ENCODE results near the gene SYTL4.
A peak's percentile ranks its signal among the peaks of the same experiment; 100 is the strongest.

Gene SYTL4

DNA sequence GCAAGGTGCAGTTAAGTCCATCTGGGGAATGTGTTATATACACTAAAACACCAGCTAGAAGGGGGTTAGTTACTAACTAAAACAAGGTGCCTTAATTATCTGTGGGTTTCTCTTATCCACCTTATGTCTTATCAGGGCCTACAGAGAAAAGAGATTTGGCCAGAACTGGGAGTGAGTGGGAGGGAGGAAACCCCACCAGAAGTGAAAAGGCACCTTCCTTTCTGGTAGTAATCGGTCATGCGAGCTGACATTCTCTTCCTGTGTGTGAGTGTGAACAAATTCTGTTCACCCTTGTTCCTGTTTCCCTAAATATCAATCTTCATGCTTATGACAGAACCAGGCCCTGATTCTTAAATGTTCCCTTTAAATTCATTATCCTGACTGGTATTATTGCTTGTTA is 44.4 kb downstream of the SYTL4 start:
- DNase-seq: no peak

DNA sequence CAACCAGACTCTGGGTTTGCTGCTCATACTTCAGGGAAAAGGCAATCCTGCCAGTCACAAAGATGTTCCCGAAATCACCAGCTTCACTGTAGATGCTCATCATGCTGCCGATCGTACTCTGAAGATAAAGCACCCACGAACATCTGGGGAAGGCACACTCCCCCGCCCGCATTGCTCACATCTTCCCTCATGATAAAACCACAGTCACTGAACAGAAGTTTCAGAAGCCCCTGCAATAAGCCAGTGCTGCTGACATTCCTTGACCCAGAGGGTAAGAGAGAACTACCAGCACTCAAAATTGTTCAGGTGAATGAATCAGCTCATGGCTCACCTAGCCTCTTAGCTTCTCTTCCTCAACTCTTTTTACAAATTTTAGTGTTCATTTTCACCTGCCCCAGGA is 44.8 kb downstream of the SYTL4 start:
- no peak for DNase-seq

DNA sequence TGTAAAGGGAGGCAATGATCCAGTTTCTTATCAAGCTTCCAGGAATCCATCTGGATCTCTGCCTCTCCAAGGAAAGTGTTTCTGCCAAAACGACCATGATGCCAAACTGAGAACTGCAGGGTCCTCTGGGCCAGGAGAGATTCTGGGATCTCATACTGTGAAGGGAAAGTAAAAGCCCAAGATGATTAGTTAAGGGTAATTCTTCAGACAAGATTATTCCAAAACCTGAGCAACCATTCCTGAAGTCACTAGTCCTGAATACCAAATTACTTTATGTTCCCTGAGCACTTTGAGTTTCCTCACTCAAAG is 46.0 kb downstream of the SYTL4 start:
- DNase-seq: no peak

DNA sequence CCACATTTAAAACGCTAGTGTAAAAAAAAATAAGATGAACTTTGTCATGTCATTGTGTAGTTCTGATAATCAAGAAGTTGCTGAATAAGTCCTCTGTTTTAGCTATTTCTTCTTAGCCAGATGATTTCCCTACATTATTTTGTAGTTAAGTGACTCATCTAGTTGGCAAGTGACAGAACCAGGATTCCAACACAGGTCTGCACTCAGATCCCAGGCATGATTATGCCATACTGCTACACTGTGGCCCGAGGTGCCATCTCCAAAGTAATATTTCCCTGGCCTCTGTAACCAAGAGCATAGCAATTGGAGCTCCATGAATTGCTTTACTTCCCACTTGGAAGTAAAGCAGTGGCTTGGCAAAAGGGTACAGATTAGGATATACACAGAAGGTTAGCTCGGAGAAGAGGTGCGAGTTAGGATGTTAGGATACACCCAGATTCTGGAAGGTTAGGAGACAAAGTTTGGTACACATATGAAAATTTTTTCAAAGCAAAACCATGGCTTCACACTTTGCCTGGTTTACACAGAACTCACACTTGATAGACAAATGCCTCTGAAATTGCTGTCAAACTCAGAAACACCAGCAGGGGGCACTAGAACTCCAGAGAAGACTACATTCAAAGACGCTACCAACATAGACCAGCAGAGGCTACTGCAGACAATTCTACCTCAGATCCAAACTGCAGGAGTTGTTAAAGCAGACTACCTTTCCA is 46.5 kb downstream of the SYTL4 start:
- no peak for DNase-seq

DNA sequence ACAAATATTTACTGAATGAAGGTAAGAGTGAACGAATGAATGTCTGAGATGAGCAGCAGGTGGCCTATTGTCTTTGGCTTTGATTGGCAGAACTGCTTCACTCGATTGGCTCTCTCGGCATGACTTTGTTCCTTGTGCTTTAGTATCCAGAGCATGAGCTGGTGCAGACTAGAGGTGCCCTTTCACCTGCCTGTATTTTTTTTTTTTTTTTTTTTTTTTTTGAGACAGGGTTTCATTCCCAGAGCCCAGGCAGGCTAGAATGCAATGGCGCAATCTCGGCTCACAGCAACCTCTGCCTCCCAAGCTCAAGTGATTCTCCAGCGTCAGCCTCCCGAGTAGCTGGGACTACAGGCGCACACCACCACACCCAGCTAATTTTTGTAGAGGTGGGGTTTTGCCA is 49.0 kb downstream of the SYTL4 start:
- DNase-seq: no peak

DNA sequence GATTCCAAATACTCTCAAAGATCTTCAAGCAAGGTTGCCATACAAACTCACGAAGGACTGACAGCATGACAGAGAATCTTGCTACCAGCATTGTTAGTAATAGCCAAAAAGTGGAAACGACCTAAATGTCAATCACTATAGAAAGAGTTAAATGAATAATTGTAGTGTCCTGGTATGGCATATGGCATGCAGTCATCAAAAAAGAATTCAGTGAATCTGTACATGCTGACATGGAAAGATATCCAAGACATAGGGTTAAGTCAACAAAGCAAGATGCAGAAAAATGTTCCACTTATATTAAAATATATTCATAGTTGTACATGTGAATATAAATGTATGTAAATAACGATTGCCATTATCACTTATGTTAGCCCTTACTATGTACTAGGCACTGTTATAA is 50.3 kb downstream of the SYTL4 start:
- no peak for DNase-seq

DNA sequence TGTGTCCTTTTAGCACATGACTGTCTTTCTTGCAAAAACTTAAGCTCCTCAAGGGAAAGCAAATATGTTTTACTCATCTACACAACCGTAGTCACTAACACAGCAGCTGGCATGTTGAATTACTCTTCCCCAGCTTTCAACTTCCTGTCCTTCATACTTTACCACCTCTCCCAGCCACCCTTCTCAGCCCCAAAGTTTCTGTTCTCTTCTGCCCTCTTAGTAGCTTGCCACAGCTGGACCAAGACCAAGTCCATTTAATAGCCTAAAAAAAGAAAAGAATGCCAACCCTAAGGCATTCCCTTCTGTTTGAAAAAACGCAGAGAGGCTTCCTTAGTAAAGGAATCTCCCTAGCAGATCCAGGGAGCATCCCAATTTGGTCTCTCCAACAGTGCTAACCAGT is 51.2 kb downstream of the SYTL4 start:
- peak; percentile 1 for DNase-seq

DNA sequence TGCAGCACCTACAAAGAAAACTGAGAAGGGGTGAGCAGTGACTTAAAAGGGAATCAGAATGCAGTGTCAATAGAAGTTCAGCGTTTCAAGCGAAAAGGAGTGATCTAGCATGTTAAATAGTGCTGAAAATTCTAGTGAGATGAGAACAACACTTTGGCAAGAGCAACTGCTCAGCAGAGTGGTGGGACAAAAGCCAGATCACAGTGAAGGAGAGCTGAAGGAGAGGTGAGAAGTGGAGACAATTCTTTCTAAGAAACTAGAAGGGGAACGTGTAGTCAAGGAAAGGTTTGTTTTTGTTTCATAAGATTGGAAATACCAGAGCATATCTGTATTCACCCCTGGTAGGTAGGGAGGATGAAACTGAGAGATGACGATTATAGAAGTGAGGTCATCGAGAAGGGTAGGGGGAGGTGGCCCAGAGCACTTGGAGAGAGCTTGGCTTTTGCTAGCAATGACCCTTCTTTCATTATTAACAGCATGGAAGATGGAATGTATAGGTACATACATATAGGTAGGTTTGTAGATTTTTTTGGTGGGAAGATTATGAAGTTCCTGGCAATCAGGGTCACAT is 54.2 kb downstream of the SYTL4 start:
- DNase-seq: no peak

DNA sequence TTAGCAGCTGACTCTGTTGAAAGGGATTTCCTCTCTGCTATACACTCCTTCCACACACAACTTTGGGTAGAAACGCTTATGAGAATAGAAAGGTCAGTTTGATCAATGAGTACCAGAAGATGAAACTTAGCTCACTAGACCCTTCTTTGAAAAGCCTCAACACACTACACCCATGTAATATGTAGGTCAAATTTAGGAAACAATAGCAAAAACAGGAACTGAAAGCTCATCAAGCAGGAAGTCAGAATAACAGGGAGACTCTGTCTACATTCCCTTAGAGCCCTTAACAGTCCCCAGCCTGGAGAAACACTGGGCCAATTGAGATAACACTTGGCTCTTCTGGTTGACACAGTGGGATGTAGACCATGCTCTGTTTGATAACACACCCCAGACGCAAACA is 57.2 kb downstream of the SYTL4 start:
- DNase-seq: no peak

DNA sequence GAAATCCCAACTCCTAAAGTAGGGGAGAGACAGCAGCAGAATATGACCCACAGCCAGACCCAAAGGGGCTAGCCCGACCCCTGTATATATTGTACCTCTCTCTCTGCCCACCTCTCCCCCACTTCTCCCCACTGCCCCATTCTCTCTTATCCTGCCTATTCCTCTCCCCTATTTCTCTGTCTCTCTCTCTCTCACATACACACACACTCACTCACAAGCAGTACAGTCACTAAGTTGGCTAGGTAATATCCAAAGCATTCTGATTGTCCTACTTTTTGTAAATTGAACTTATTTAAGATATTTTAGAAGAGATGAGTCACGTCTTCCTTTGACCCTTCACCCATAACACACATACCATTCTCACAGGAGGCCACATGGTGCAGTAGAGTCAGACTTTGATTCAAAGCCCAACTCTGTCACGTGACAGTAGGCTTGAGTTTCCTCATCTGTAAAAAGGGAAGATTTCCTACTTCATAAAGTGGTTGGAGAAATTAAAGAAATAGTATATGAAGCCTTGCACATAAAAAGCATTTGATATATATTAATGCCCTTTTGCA is 58.4 kb downstream of the SYTL4 start:
- DNase-seq: no peak

DNA sequence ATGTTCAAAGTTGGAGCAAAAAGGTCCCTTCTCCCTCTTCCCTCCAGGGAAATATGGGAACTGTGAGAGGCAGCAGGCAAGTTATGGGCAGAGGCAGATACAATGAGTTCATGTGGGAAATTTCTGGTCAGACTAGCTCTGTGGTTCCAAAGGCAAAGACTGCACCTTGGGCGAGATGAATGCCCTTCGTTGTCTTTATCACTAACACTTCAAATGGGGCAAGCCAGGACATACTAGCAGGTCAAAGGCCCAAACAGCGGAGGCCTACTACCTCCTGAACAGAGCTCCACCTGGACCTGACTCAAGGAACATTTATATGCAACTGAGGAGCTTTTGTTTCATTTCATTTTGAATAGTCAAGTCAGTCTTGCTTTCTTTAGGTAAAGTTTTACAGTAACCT is 59.0 kb downstream of the SYTL4 start:
- no peak for DNase-seq

DNA sequence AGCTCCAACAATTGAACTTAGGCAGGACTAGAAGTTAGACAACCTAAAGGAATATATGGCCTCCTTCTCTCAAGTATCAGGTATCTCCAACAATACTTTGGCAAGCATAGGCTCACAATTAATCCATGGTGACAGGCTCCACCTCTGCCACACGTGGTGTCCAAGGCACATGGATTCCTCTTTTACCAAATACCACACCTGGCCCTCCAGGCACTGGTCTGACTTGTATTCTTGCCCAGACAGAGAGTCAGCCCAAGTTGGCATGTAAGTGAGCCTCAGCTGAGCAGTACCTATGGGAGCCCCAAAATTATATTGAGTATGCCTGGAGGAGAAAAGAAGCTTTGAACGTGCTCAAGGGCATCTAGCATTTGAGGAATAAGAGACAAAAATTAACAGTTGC is 68.3 kb downstream of the SYTL4 start:
- DNase-seq: no peak

DNA sequence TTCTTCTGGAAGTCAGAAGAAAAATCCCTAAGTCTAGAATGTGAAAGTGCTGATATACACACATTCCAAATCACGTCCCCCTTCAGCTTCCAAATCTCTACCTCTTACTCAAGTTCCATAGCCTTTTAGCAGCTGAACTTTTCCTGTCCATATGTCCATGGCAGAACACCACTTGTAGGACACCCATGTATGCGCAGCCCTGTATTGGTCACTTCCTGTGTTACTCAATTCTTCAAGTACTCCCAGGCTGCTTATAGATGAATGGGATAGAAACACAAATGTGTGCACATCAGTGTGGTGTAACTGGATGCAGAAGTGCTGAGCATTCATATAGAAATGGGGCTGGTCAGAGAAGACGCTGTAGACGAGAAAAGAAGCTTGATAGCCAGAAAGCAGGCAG is 69.1 kb downstream of the SYTL4 start:
- DNase-seq: no peak

DNA sequence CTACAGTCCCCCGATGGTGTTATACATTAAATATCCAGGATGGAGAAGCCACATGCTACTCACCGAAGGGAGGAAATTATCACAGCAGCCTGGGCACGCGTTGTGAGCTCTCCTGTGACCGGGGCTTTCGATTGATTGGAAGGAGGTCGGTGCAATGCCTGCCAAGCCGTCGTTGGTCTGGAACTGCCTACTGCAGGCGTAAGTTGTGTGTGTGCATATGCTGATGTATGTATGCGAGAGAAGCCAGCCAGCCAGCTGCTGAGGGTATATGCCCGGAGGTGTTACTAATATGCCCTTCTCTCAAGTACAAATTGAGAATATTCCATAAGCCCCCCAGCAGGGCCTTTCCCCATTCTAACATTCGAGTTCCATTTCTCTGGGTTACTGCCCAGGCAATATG is 69.8 kb downstream of the SYTL4 start:
- DNase-seq: no peak

DNA sequence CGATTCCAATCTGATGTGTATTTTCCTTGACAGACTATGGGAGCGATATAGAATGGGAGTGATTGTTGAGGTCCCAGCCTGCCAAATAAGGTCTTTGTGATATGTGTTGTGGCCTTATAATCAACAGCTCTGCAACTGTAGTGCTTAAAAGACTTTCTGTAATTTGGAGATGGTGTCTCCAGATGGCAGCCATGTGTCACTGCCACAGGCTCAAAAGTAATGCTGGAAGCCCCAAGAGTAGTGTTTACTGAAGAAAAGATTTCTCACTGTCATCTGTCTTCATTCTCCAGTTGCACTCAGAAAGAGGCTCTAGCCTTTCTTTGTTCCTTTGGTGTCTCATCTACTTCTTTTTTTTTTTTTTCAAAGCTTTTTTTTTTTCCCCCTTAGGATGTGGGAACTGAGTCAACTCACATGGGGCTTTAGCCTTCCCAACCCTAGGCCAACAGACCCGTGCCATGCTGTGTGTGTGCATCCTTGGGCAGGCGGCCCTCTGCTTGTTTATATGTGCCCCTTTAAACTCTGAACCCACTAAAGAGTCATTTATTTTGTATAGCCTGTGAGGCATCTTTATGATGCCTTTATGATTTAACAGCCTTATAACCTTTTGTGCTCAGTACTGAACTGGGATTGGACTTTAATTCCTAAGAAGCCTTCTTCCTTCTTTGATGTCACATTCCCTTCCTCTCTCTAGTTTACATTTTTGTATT is 72.3 kb downstream of the SYTL4 start:
- DNase-seq: no peak

DNA sequence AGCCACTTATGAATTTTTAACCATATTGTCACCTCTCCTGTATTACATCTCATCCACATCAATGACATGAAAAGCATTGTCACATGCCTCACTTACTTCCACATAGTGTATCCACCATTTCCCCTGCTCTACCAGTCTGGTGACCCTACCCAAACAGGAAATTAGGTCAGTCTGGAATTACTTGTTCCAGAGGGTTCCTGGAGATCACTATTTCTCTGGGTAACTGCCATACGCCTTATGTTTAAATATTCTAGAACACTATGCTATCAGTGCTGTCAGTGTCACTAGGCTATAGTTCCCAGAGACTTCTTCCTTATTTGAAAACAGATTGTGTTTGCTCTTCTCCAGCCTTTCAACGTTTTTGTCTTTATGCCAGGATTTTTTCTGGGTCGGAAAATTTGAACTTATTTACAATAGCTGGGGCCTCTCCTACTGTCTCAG is 73.0 kb downstream of the SYTL4 start:
- DNase-seq: no peak

DNA sequence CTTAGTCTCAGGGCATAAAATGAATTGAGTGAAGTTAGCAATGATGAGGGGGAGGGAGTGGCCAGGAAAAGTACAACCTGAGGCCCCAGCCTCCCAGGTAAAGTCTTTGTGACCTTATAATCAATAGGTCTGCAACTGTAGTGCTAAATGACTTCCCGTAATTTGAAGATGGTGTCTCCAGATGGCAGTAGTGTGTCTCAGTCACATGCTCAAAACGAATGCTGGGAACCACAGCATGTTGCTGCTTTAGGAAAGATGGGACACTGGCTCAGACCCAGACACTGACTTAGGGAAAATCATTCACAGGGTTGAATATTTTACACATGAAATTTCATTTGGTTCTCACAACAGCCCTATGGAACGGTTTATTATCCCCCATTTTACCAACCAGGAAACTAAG is 77.7 kb downstream of the SYTL4 start:
- no peak for DNase-seq

DNA sequence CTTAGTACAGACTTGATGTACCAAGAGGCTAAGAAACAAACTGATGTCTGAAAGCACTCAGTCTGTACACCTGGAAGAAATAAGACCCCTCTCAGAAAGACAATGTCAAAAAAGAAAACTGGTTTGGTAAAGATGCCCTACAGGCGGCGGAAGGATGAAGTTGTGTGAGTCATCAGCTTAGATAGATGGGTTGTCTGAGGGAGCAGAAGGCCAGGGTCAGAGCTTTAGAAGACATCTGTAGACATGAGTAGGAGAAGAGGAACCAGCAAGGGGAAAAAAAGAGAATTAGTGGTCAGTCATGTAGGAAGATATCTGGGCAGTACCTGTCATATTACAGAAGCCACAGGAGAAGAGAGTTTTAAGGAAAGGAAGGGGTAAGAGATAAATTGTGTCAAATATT is 79.7 kb downstream of the SYTL4 start:
- DNase-seq: no peak

DNA sequence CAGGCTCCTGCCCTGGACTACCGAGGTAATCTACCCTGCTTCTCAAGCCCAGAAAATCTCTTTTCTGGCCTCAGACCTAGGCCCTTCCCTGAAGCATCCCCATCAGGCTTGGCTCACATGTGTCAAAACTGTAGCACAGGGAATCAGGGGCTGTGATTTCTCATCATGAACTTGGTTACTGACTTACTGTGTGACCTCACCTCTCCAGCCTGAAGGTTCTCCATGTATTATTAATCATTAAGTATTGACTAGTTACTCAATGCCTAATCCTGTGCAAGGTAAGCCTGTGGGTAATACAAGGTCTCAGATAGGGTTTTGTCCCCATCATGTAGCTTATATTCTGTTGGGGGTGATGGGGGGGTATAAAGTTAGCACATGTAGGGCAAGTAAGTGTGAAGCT is 81.1 kb downstream of the SYTL4 start:
- no peak for DNase-seq

DNA sequence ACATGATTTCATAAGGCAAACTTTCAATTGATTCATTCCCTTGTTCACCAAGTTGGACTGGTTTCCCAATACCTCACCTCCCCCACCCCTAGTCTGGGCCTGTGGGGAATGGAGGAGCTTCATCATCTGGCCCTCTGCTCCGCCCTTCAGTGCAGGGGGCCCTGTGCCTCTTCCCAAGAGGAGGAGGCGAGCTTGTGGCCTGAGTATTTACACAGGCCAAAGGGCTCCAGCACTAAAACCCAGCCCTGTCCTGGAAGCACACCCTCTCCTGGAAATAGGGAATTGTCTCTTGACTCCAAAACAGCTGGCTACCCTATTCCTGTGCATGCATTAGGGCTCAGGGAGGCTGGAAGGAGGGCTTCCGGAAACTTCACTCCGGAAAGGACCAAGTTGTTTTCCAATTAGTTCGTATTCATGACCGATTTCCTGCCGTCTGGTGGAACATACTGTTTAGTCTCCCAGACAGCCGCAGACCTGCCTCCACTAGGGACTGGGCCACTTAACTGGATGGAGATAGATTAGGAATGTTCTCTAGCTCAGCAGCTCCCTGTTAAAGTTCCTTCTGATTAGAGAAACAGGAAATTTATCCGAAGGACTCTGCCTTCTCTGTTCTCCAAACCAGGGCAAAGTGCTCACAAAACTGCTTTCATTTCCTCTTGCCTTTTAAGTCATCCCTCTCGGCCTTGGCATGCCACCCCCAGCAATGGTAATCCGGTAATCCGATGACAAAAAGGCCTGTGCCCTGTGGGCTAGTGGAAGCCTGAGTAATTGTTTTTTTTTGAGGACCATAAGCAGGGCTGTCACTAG is 82.2 kb downstream of the SYTL4 start:
- peak; percentile 15 for DNase-seq

DNA sequence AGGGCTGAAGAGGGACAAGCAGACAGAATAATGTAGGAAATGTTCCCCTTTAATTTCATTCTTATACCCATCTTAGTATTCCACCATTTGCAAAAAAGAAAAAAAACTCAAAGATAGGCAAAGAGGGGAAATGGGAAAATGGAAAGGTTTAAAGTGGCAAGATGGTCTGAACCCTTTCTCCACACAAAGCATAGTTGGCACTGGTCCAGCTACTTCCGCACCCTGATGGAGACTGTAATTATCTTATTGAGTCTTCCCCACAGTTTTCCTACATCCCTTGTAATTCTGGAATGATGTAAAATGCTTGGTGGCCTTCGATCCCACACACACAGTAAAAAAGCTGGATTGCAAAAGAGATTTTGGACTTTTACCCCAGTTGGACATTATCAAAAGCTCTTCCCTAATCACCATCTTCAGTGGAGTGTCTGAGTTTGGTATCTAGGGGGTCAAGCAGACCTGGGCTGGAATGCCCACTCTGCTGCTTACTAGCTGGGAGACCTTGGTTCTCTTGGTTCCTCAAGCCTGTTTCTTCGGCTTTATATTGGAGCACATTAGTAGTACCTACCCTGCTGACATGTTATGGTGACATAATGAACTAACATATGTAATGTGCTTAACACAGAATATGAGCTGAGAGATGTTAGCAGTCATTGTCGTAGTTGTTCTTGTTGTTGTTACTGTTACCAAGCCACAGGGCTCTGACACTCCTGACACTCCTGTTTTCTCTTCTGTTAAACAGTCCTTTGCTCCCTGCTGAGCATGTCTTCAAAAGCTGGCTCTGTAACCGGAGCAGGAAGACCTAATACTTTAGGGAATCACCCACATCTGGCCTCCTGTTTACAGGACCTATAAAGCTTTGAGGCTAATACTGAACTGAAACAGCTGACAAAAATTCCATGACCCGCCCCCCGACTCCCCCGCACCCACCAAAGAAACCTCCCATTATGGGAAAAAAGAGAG is 83.2 kb downstream of the SYTL4 start:
- DNase-seq: no peak

DNA sequence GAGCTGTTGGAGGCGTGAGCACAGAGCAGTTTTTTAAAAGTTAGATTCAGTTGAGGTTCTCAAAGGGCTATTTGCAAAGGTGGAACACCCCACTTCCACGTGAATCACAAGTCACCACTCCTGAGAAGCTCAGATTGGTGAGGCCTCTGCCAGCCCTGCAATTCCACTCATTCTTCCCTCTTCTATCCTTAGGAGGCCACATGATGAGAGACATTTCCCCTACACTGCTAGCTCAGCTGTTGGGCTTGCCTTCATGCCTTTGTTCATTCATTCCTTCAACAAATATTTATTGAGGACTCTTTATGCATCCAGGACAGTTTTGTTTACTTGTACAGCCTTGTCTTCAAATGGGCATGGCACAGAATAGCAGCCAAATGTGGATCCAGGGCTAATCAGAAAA is 84.2 kb downstream of the SYTL4 start:
- DNase-seq: no peak

Data from amniotic stem cell (primary cell).